HepG2 (cell line): Measurements from ENCODE around the gene NAP1L1. TPM values are rescaled to one million over a fixed set of nuclear protein-coding genes. Genes with fewer than 3 reads are reported as not detected.

Experiments used
- AFF4 ChIP-seq: sonication (generic); formaldehyde crosslinking; IDR thresholded peaks from 2 replicates; pipeline ENCODE4 v1.4.0; 2020; ENCODE audit warnings: missing genetic modification reagents
- BRF2 ChIP-seq: sonication (generic); formaldehyde crosslinking; IDR thresholded peaks from 2 replicates; pipeline ENCODE4 v1.8.1; 2022; ENCODE audit warnings: mild to moderate bottlenecking, missing genetic modification reagents
- ISL2 ChIP-seq: sonication (generic); formaldehyde crosslinking; IDR thresholded peaks from 2 replicates; pipeline ENCODE4 v1.5.0; 2020; ENCODE audit warnings: missing genetic modification reagents
- MEF2D ChIP-seq: sonication (generic); formaldehyde crosslinking; IDR thresholded peaks from 2 replicates; pipeline ENCODE4 v1.5.1; 2020; ENCODE audit warnings: mild to moderate bottlenecking, missing genetic modification reagents
- NONO ChIP-seq, 2 experiments: fragments of 450-650 bp in 1 of 2; sonication (generic) in 1 of 2; formaldehyde crosslinking in 1 of 2; IDR thresholded peaks in 1 of 2; conservative IDR thresholded peaks in 1 of 2; 2 replicates each; pipeline versions ENCODE4 v1.6.1 to v1.8.0; 2017 to 2022; ENCODE audit warnings: mild to moderate bottlenecking in 1 of 2, missing genetic modification reagents in 1 of 2, moderate library complexity in 1 of 2
- PAX8 ChIP-seq: sonication (generic); formaldehyde crosslinking; IDR thresholded peaks from 2 replicates; pipeline ENCODE4 v1.8.0; 2022; ENCODE audit warnings: mild to moderate bottlenecking, missing genetic modification reagents, borderline replicate concordance
- PHF8 ChIP-seq: sonication (generic); formaldehyde crosslinking; IDR thresholded peaks from 2 replicates; pipeline ENCODE4 v1.5.0; 2020; ENCODE audit warnings: missing genetic modification reagents
- RBFOX2 ChIP-seq: fragments of 200-400 bp; formaldehyde crosslinking; IDR thresholded peaks from 2 replicates; pipeline ENCODE4 v1.6.1; 2017; ENCODE audit warnings: low read depth, mild to moderate bottlenecking, low read length
- SNRNP70 ChIP-seq: fragments of 200-400 bp; formaldehyde crosslinking; IDR thresholded peaks from 2 replicates; pipeline ENCODE4 v1.6.1; 2017; ENCODE audit warnings: mild to moderate bottlenecking, low read depth, low read length, moderate library complexity
- ZNF350 ChIP-seq: sonication (generic); formaldehyde crosslinking; IDR thresholded peaks from 2 replicates; pipeline ENCODE4 v1.4.0; 2020; ENCODE audit warnings: mild to moderate bottlenecking, low read depth, missing genetic modification reagents, borderline replicate concordance
- ZNF576 ChIP-seq: sonication (generic); formaldehyde crosslinking; IDR thresholded peaks from 2 replicates; pipeline ENCODE4 v1.4.0; 2020; ENCODE audit warnings: mild to moderate bottlenecking, missing genetic modification reagents
- polyA plus RNA-seq, 8 experiments: library from polyadenylated mRNA; depleted of rRNA in 3 of 8; stranded (reverse) in 7 of 8; unstranded in 1 of 8; fragments of >200 nt; fragmentation: Illumina TruSeq in 4 of 8; extraction: Trizol in 4 of 8; gene quantifications; 2 replicates each; pipeline versions ENCODE4 v1.2.1 to v1.2.3, GENCODE V29; 2011 to 2016; ENCODE audit warnings: low read depth in 4 of 8, missing spikeins in 1 of 8, mixed read lengths in 1 of 8; ENCODE audit not compliant: insufficient read depth in 1 of 8
- total RNA-seq, 5 experiments: library from RNA; depleted of rRNA; stranded (reverse); fragments of >200 nt; fragmentation: Illumina TruSeq; extraction: Trizol; gene quantifications; 2 replicates each; pipeline ENCODE4 v1.2.3, GENCODE V29; 2016; ENCODE audit warnings: low read depth in 1 of 5
- TF ChIP-seq, protein P1 (sequence below): sonication (generic); formaldehyde crosslinking; IDR thresholded peaks from 2 replicates; pipeline ENCODE4 v1.8.0; 2022; ENCODE audit warnings: missing genetic modification reagents, mild to moderate bottlenecking, moderate library complexity, borderline replicate concordance
- TF ChIP-seq, protein P2 (sequence below): sonication (generic); formaldehyde crosslinking; IDR thresholded peaks from 2 replicates; pipeline ENCODE4 v1.5.1; 2020; ENCODE audit warnings: mild to moderate bottlenecking, missing genetic modification reagents
- TF ChIP-seq, protein P3 (sequence below): sonication (generic); formaldehyde crosslinking; IDR thresholded peaks from 2 replicates; pipeline ENCODE4 v1.5.0; 2020; ENCODE audit warnings: missing genetic modification reagents

The NAP1L1 gene
- total and polyA plus RNA-seq, 2 of the 13 experiments (the other 11 are each of a cell fraction or from before 2014, with no cell fraction given) = 207 to 309 TPM

DNA sequence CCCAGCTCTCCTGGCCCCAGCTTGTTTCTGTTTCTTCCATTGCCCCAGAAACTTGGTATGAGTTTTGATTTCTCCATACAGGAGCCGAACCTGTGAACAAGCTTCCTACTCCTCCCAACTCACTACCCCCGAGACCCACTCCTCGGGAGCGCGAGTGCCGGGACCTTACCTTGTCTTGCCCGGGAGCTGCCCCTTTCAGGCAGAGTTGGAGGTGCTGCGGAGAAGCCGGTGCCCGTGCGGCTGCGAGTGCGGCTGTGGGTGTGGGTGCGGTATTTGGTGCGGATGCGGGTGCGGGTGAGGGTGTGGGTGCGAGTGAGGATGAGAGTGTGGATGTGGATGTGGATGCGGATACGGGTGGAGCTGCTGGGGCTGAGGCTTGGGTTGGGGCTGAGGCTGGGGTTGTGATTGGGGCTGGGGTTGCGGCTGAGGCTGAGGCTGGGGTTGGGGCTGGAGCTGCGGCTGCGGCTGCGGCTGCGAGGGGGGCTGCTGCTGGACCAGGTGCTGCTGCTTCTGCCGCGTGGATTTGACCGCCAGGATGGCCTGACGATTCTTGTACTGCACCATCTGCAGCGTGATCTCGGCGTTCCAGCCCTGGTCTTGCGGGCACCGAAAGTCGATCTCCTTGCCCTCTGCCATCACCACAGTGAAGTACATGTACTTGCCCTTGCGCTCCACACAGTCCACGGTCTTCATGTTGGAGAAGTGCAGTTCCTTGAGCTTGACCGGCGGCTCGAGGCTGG lies 54.0 kb downstream of the NAP1L1 start (continued):
- TF ChIP-seq ZNF350 (peak; percentile 37; the same call in 1 of the 2 replicates), NONO (IDR thresholded peaks at IDR 0.05) (no peak), NONO (CRISPR knock-in tag; conservative IDR thresholded peaks at IDR 0.05) (peak; percentile 73), RBFOX2 (peak; percentile 91), MEF2D (0 out of 2 replicates have a peak, but pooled peaks have one; percentile 16), PAX8 (CRISPR knock-in tag) (no peak), ISL2 (CRISPR knock-in tag) (no peak), BRF2 (no peak), SNRNP70 (no peak), ZNF576 (CRISPR knock-in tag) (peak; percentile 31; the same call in 1 of the 2 replicates), AFF4 (peak; percentile 6; the same call in 1 of the 2 replicates), PHF8 (peak; percentile 56)
- TF ChIP-seq, protein P1, sequence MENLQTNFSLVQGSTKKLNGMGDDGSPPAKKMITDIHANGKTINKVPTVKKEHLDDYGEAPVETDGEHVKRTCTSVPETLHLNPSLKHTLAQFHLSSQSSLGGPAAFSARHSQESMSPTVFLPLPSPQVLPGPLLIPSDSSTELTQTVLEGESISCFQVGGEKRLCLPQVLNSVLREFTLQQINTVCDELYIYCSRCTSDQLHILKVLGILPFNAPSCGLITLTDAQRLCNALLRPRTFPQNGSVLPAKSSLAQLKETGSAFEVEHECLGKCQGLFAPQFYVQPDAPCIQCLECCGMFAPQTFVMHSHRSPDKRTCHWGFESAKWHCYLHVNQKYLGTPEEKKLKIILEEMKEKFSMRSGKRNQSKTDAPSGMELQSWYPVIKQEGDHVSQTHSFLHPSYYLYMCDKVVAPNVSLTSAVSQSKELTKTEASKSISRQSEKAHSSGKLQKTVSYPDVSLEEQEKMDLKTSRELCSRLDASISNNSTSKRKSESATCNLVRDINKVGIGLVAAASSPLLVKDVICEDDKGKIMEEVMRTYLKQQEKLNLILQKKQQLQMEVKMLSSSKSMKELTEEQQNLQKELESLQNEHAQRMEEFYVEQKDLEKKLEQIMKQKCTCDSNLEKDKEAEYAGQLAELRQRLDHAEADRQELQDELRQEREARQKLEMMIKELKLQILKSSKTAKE = peak; percentile 56; the same call in 1 of the 2 replicates
- TF ChIP-seq, protein P2, sequence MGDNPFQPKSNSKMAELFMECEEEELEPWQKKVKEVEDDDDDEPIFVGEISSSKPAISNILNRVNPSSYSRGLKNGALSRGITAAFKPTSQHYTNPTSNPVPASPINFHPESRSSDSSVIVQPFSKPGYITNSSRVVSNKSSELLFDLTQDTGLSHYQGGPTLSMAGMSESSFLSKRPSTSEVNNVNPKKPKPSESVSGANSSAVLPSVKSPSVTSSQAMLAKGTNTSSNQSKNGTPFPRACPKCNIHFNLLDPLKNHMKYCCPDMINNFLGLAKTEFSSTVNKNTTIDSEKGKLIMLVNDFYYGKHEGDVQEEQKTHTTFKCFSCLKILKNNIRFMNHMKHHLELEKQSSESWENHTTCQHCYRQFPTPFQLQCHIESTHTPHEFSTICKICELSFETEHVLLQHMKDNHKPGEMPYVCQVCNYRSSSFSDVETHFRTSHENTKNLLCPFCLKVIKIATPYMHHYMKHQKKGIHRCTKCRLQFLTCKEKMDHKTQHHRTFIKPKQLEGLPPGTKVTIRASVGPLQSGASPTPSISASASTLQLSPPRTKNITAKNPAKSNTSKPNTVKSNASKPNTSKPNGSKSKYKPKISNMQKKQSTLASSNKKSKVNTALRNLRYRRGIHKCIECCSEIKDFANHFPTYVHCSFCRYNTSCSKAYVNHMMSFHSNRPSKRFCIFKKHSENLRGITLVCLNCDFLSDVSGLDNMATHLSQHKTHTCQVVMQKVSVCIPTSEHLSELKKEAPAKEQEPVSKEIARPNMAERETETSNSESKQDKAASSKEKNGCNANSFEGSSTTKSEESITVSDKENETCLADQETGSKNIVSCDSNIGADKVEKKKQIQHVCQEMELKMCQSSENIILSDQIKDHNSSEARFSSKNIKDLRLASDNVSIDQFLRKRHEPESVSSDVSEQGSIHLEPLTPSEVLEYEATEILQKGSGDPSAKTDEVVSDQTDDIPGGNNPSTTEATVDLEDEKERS (CRISPR knock-in tag) = 0 out of 2 replicates have a peak, but pooled peaks have one; percentile 28
- TF ChIP-seq, protein P3, sequence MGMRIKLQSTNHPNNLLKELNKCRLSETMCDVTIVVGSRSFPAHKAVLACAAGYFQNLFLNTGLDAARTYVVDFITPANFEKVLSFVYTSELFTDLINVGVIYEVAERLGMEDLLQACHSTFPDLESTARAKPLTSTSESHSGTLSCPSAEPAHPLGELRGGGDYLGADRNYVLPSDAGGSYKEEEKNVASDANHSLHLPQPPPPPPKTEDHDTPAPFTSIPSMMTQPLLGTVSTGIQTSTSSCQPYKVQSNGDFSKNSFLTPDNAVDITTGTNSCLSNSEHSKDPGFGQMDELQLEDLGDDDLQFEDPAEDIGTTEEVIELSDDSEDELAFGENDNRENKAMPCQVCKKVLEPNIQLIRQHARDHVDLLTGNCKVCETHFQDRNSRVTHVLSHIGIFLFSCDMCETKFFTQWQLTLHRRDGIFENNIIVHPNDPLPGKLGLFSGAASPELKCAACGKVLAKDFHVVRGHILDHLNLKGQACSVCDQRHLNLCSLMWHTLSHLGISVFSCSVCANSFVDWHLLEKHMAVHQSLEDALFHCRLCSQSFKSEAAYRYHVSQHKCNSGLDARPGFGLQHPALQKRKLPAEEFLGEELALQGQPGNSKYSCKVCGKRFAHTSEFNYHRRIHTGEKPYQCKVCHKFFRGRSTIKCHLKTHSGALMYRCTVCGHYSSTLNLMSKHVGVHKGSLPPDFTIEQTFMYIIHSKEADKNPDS (CRISPR knock-in tag) = peak; percentile 4; the same call in 1 of the 2 replicates
